ENCODE data around the gene SPDYC.
"Not testable (repeated sequence)": the region's sequence is repeated elsewhere in the genome, so short reads cannot be mapped to it uniquely, and the experiment has no call there.

Gene SPDYC

GRCh38 chr11:65174571-65175010 lies 4.6 kb downstream of the SPDYC start:
- not testable (repeated sequence) for DNase-seq

DNA sequence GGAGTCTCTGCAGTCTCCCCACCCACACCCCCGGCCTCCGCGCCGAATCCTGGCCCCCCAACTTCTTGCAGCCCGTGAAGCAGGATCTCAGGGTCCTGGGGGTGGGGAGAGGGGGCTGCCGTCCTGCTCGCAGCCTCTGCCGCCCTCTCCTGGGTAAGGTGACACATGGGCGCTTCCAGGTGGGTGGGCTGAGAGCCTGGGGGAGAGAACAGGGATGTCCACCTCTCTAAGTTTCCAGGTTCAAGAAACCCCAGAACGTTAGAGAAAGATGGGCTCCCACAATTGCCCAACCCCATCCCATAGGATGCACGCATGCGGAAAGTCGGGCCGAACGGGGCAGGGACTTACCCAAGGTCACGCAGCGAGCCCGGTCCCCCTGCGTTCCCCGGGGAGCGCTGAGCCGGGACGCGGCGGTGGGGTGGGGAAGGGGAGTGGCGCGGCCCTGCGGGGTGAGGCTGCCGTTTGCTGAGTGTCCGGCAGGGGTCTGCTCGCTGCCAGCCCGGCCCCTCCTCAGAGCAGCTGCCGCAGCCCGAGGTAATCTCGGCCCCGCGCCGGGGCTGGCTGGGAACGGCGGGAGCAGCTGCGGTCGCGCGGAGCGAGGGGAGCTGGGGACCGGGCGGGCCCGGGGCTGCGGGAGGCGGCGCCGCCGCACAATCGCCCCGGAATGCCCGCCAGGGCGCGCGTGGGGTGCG lies 11.0 kb downstream of the SPDYC start:
- DNase-seq: peak in 2 of 4 experiments; percentile 27 to 48

GRCh38 chr11:65181569-65182257 lies 11.7 kb downstream of the SPDYC start, which contains the start of gene CAPN1:
TSS of gene CAPN1 (plus strand) at chr11:65181928. CDS start at chr11:65182702, 774 bp downstream.
- DNase-seq: peak; percentile 22 to 61 (median 28)

DNA sequence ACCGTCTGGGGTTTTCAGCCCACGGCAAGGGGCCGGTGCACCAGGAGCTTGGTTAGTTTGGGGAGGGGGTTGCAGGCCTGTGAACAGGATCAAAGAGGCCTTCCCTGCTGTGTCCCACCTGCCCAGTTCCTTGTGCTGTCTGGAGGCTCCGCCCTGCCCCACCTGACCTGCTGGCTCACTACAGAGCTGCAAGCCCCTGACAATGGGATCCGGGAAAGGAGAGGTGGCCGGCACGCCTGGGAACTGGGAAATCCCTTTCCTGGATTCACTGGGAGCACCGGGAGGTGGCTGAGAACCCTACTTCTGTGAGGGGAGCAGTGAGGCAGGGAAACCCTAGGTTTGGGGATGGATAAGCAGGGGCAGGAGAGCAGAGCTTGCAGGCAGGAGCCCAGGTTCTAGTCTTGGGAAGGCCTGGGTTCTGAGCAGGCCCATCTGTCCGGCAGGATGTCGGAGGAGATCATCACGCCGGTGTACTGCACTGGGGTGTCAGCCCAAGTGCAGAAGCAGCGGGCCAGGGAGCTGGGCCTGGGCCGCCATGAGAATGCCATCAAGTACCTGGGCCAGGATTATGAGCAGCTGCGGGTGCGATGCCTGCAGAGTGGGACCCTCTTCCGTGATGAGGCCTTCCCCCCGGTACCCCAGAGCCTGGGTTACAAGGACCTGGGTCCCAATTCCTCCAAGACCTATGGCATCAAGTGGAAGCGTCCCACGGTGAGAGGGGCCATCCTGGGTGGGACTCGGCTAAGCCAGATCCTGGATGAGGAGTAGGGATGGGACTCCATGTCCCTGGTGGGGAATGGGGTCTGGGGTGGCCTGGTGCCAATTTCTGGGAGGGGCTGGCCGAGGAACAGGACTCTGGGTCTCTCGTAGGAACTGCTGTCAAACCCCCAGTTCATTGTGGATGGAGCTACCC lies 12.5 kb downstream of the SPDYC start:
- no peak for DNase-seq

GRCh38 chr11:65183201-65183891 lies 13.3 kb downstream of the SPDYC start:
- DNase-seq: no peak

GRCh38 chr11:65184146-65184545 lies 14.1 kb downstream of the SPDYC start:
- DNase-seq: no peak

DNA sequence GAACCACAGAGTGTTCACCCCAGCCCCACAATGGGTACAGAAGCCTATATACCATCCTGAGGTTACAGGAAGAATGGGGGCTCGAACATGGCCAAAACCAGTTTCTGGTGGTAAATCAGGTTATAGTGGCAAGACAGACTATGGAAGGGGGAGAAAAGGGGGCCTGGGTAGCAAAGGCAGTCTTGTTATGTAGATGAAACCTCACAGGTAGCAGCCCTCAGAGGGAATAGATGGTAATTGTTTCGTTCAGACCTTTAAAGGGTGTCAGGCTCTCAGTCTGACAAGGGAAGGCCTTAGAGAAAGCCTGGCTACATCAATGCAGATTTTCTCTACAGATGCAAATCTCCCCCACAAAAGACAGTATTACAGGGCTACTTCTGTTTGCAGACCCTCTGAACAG lies 15.1 kb downstream of the SPDYC start:
- no peak for DNase-seq

GRCh38 chr11:65185869-65186341 lies 15.9 kb downstream of the SPDYC start:
- DNase-seq: no peak

DNA sequence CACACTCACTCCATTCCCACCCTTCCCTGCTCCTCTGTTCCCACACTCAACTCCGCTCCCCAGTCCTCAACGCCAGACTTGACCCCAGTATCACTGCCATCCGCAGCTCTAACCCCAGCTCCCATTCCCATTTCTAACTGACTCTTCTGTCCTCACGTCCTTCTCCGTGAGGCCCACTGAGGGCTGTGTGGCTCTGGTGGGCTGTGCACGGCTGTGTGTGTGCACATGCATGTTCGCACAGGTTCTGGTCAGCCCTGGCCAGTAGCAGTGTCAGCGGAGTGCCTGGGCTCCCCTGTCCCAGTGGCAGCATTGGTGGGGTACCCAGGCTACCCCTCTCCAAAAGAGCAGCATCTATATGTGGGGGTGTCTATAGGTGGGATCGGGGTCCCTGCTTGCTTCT lies 16.7 kb downstream of the SPDYC start:
- no peak for DNase-seq

- DNase-seq: no peak
Observed at GRCh38 chr11:65187146-65187675, 17.2 kb downstream of the SPDYC start.

GRCh38 chr11:65187971-65188461 lies 18.0 kb downstream of the SPDYC start:
- no peak for DNase-seq

DNA sequence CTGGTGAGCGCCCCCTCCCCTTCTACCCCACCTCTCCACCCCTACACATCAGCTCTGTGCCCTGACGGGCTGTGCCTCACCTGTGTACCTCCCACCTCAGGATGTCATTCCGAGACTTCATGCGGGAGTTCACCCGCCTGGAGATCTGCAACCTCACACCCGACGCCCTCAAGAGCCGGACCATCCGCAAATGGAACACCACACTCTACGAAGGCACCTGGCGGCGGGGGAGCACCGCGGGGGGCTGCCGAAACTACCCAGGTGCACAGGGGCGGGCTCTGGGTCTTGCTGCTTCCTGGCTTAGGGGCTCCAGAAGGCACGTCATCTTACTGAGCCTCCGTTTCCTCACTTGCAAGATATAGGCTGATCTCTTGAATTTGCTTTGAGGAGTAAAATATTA lies 18.5 kb downstream of the SPDYC start:
- DNase-seq: no peak

DNA sequence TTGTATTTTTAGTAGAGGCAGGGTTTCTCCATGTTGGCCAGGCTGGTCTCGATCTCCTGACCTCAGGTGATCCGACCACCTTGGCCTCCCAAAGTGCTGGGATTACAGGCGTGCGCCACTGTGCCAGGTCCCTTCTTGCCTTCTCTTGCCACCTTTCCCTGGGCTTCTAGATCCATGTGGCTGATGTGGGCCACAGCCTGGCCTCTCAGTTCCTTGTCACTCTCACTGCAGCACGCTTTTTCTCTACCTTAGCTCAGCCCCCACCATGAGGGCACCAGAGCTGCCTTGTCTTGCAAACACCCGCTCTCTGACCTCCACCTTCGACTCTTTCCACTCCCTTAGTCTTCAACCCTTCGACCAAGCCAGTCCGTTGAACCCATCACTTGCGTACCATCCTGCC lies 19.2 kb downstream of the SPDYC start:
- no peak for DNase-seq

- no peak for DNase-seq
Observed at GRCh38 chr11:65194564-65194963, 24.5 kb downstream of the SPDYC start.

DNA sequence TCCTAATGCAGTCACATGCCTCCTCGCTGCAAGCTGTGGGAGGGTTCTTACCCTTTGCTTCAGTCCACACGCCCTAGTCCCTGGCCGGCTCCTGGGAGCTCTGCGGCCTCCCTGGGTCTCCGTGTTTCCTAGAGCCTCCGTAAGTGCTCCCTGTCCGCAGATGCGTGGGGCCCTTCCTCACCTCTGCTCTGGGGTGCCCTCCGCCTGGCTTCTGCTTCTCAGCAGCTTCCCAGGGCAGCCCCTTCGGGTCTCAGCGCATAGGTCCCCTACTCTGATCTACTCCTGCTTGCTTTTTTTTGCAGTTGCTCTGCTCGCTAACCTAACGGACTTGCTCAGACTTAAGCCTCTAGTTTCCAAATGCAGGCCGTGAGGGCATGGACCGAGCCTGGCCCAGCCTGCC lies 34.1 kb downstream of the SPDYC start:
- no peak for DNase-seq

GRCh38 chr11:65204646-65205601 lies 34.9 kb downstream of the SPDYC start:
- DNase-seq: peak in 2 of 4 experiments; percentile 22 to 42

- DNase-seq: no peak
Observed at GRCh38 chr11:65205602-65205967, 35.6 kb downstream of the SPDYC start.

- DNase-seq: no peak
Observed at GRCh38 chr11:65206441-65206841, 36.4 kb downstream of the SPDYC start.

DNA sequence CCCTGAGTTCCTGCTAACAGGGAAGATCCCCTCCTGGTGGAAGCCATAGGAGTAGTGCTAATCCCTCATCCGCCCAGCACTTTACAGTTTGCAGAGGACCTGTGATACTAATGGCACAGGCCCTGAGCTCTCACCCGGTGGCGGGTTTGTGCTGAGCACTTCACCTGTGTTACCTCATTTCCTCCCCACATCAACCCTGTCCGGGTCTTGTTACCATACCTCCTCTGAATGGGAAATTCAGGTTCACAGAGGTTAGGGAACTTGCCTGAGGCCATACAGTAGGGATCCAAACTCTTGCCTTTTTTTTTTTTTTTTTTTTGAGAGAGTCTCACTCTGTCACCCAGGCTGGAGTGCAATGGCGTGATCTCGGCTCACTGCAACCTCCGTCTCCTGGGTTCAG lies 36.9 kb downstream of the SPDYC start:
- DNase-seq: no peak

GRCh38 chr11:65207918-65208784 lies 38.1 kb downstream of the SPDYC start:
- no peak for DNase-seq

Data from activated naive CD4-positive, alpha-beta T cell (primary cell).